GM23338 (cell line): Measurements from ENCODE around the gene GP2.

ENCODE experiments used
- CREB1 ChIP-seq: fragments of 250-450 bp; sonication (Bioruptor Pico); IDR thresholded peaks from 2 replicates; pipeline ENCODE4 v1.5.0; 2020; ENCODE audit warnings: low read depth, mild to moderate bottlenecking, moderate library complexity
- CTCF ChIP-seq, 2 experiments: fragments of 200-600 bp in 1 of 2; sonication (generic) in 1 of 2; conservative IDR thresholded peaks; 2 replicates each; pipeline versions ENCODE4 v1.5.1 to v1.6.1; 2016 to 2017; ENCODE audit warnings: antibody characterized with exemption in 2 of 2, low read depth in 2 of 2, mild to moderate bottlenecking in 2 of 2, moderate library complexity in 1 of 2
- ETS1 ChIP-seq: IDR thresholded peaks from 2 replicates; pipeline ENCODE4 v1.6.1; 2016; ENCODE audit warnings: antibody characterized with exemption
- EZH2 ChIP-seq: fragments of 200-600 bp; sonication (generic); IDR thresholded peaks from one replicate; pipeline ENCODE4 v1.8.0; 2017; ENCODE audit warnings: antibody characterized with exemption, mild to moderate bottlenecking, low read depth; ENCODE audit not compliant: unreplicated experiment
- EZH2phosphoT487 ChIP-seq: fragments of 200-600 bp; sonication (generic); IDR thresholded peaks from one replicate; pipeline ENCODE4 v1.8.1; 2018; ENCODE audit warnings: antibody characterized with exemption; ENCODE audit not compliant: unreplicated experiment
- JUNB ChIP-seq: IDR thresholded peaks from one replicate; pipeline ENCODE4 v1.6.1; 2016; ENCODE audit warnings: antibody characterized with exemption; ENCODE audit not compliant: unreplicated experiment
- POLR2AphosphoS5 ChIP-seq: IDR thresholded peaks from 2 replicates; pipeline ENCODE4 v1.6.1; 2016; ENCODE audit warnings: antibody characterized with exemption, low read depth
- REST ChIP-seq: IDR thresholded peaks from one replicate; pipeline ENCODE4 v1.6.1; 2018; ENCODE audit warnings: antibody characterized with exemption; ENCODE audit not compliant: unreplicated experiment
- STAT1 ChIP-seq: IDR thresholded peaks from one replicate; pipeline ENCODE4 v1.6.1; 2016; ENCODE audit warnings: antibody characterized with exemption; ENCODE audit not compliant: unreplicated experiment
- ZNF331 ChIP-seq: fragments of 250-450 bp; sonication (Bioruptor Pico); IDR thresholded peaks from 2 replicates; pipeline ENCODE4 v1.5.0; 2020; ENCODE audit warnings: low read depth, mild to moderate bottlenecking, moderate library complexity

GRCh38 chr16:20332411-20332810 lies 5.1 kb upstream of the GP2 start:
- TF ChIP-seq CTCF (conservative IDR thresholded peaks at IDR 0.05; ENCODE audit: low read depth in 2 of 2) (no peak), JUNB (no peak), ETS1 (no peak), EZH2 (no peak), POLR2AphosphoS5 (no peak), CREB1 (no peak), STAT1 (no peak), REST (no peak), ZNF331 (CRISPR knock-in tag) (no peak), EZH2phosphoT487 (no peak)
